Measurements from ENCODE around the gene PDE6G. TPM values are rescaled to one million over a fixed set of nuclear protein-coding genes. Genes with fewer than 3 reads are reported as not detected.

Gene PDE6G
- total and polyA plus RNA-seq, 2 donors (not counting 3 experiments of a cell fraction or from before 2014, with no cell fraction given) = 1.8 to 3.7 TPM

DNA sequence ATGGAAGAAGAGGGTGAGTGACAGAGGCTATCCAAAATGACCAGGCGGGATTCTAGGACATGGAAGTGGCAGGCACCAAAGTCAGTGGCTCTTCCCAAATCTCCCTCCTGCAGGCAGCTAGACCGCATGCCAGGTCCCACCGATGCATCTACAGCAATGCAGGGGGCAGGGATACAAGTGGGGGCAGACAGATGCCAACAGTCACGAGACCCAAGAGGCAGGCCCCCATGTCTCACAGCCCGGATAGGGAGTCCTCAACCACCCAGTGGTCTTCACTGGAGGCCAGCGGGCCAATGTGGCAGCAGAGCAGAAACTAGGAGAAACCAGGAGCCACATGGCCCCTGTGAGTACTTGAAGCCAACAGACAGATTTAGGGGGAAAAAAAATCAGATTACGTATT is 39.5 kb downstream of the PDE6G start:
- H3K79me2 ChIP-seq (ENCODE audit: control insufficient read depth, insufficient read depth, low read length) = peaks cover 68% of the 10 kb centered on the region
- POLR2A ChIA-PET = no interaction called here

More for the DNA sequence above, 39.5 kb downstream of the PDE6G start:
- intact Hi-C loops (cut with micrococcal nuclease) (no loop called here), dilution Hi-C loops (cut with MboI; ENCODE audit: extremely low pct_ligation_motif_present, low sequenced_read_pairs) (no loop called here)
- Histone ChIP-seq H3K4me1 (ENCODE audit: control insufficient read depth, extremely low read depth, insufficient read depth, low read length) (no peaks in the 10 kb centered on the region), H3K9me1 (replicated peaks; ENCODE audit: control insufficient read depth, extremely low read depth, insufficient read depth, low read length) (no peaks in the 10 kb centered on the region), H3K4me2 (ENCODE audit: insufficient read depth, low read length) (no peak overlapping the region), H3K9ac (replicated peaks; ENCODE audit: extremely low read depth, insufficient read depth, low read length) (no peak overlapping the region), H3K9me3 (replicated peaks; ENCODE audit: control insufficient read depth, insufficient read depth, low read length) (no peaks in the 10 kb centered on the region), H4K20me1 (replicated peaks; ENCODE audit: control insufficient read depth, extremely low read depth, insufficient read depth, low read length) (peaks cover 3% of the 10 kb centered on the region), H3K27me3 (ENCODE audit: control insufficient read depth in 2 of 2, insufficient read depth in 2 of 2, low read length in 2 of 2) (no peaks in the 10 kb centered on the region), H3K36me3 (ENCODE audit: control insufficient read depth in 2 of 2, extremely low read depth in 1 of 2, insufficient read depth in 2 of 2, low read length in 2 of 2) (peaks cover 30 to 33% of the 10 kb centered on the region in 2 experiments), H3K27ac (ENCODE audit: insufficient read depth, low read depth, low read length) (no peak overlapping the region), H3K4me3 (replicated peaks in 1 of 3; ENCODE audit: insufficient read depth in 1 of 3, low read depth in 1 of 3, low read length in 3 of 3) (no peak overlapping the region), H2AFZ (ENCODE audit: low read depth, low read length) (no peak overlapping the region)
- DNase-seq (ENCODE audit: low read depth, low spot score) (no peak), FAIRE-seq (no peak)
- BruUV-seq (replicated peaks) = no TSS peak
- CTCF ChIA-PET = no interaction called here
- TF ChIP-seq MYC (IDR thresholded peaks at IDR 0.05; ENCODE audit: low read depth, low read length) = no peak
- TF ChIP-seq POLR2A (IDR thresholded peaks at IDR 0.05; ENCODE audit: low read depth, low read length) = no peak
- TF ChIP-seq POLR2AphosphoS5 (IDR thresholded peaks at IDR 0.05; ENCODE audit: insufficient read depth, low read depth, low read length) = no peak
- TF ChIP-seq, protein P1, sequence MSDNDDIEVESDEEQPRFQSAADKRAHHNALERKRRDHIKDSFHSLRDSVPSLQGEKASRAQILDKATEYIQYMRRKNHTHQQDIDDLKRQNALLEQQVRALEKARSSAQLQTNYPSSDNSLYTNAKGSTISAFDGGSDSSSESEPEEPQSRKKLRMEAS (IDR thresholded peaks at IDR 0.05; ENCODE audit: insufficient read depth, insufficient read length) = no peak
- TF ChIP-seq JUN (IDR thresholded peaks at IDR 0.05; ENCODE audit: borderline replicate concordance, insufficient read depth, insufficient read length, low read depth) = no peak
- no peak for TF ChIP-seq EZH2 (IDR thresholded peaks at IDR 0.05; ENCODE audit: borderline replicate concordance, low read depth, low read length, severe bottlenecking)
- TF ChIP-seq, protein P2, sequence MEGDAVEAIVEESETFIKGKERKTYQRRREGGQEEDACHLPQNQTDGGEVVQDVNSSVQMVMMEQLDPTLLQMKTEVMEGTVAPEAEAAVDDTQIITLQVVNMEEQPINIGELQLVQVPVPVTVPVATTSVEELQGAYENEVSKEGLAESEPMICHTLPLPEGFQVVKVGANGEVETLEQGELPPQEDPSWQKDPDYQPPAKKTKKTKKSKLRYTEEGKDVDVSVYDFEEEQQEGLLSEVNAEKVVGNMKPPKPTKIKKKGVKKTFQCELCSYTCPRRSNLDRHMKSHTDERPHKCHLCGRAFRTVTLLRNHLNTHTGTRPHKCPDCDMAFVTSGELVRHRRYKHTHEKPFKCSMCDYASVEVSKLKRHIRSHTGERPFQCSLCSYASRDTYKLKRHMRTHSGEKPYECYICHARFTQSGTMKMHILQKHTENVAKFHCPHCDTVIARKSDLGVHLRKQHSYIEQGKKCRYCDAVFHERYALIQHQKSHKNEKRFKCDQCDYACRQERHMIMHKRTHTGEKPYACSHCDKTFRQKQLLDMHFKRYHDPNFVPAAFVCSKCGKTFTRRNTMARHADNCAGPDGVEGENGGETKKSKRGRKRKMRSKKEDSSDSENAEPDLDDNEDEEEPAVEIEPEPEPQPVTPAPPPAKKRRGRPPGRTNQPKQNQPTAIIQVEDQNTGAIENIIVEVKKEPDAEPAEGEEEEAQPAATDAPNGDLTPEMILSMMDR (IDR thresholded peaks at IDR 0.05; ENCODE audit: extremely low read depth in 1 of 2, insufficient read depth in 1 of 2, low read depth in 1 of 2, low read length in 2 of 2) = no peak
- TF ChIP-seq GATA2 (IDR thresholded peaks at IDR 0.05; ENCODE audit: insufficient read depth, insufficient read length, low read depth, low read length) = no peak
- TF ChIP-seq FOS (IDR thresholded peaks at IDR 0.05; ENCODE audit: borderline replicate concordance, insufficient read depth, low read length) = no peak

All from endothelial cell of umbilical vein (primary cell).